PFSK-1 (cell line): ENCODE measurements around the gene GAS7.

ENCODE experiments used
- FOXP2 ChIP-seq: optimal IDR thresholded peaks from 2 replicates; pipeline ENCODE3; 2011; ENCODE audit warnings: borderline replicate concordance, control low read depth, inconsistent platforms; ENCODE audit not compliant: insufficient read depth; ENCODE audit errors: extremely low read length, extremely low read depth
- POLR2AphosphoS5 ChIP-seq: IDR thresholded peaks from 2 replicates; pipeline ENCODE4 v1.6.1; 2012; ENCODE audit warnings: low read depth, mild to moderate bottlenecking, control low read depth, low read length, moderate library complexity
- REST ChIP-seq, 2 experiments: IDR thresholded peaks; 2 replicates each; pipeline versions ENCODE4 v1.6.1 to v1.8.0; 2011 to 2012; ENCODE audit warnings: low read depth in 2 of 2, low read length in 2 of 2, control low read depth in 1 of 2, inconsistent platforms in 1 of 2, mild to moderate bottlenecking in 1 of 2, moderate library complexity in 1 of 2; ENCODE audit not compliant: insufficient read depth in 1 of 2
- SIN3A ChIP-seq: IDR thresholded peaks from 2 replicates; pipeline ENCODE4 v1.6.1; 2012; ENCODE audit warnings: mild to moderate bottlenecking, low read length, moderate library complexity, borderline replicate concordance; ENCODE audit not compliant: insufficient read depth
- TAF1 ChIP-seq: IDR thresholded peaks from 2 replicates; pipeline ENCODE4 v1.6.1; 2012; ENCODE audit warnings: low read length, control low read depth, borderline replicate concordance; ENCODE audit not compliant: insufficient read depth

GRCh38 chr17:10170233-10170632 is 28.2 kb downstream of the GAS7 start:
- TF ChIP-seq REST (IDR thresholded peaks at IDR 0.05; ENCODE audit: insufficient read depth in 1 of 2, low read depth in 2 of 2, low read length in 2 of 2) (no peak), POLR2AphosphoS5 (no peak), SIN3A (no peak), FOXP2 (no peak), TAF1 (no peak)
